ENCODE results near the gene TAS2R40.

DNA sequence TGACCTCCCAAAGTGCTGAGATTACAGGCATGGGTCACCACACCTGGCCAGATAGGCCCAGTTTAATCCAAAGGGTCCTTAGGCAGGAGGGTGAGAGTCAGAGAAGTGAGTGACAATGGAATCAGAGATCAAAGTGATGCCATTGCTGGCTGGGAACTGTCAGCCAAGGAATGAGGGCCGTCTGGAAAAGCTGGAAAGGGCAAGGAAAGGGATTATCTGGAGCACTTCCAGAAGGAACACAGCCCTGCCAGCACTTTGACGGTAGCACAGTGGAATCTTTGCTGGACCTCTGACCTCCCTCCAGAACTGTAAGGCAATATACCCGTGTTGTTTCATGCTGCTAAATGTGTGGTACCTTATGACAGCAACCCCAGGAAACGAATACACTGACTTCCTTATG lies 11.3 kb upstream of the TAS2R40 start:
- TF ChIP-seq, protein P1, sequence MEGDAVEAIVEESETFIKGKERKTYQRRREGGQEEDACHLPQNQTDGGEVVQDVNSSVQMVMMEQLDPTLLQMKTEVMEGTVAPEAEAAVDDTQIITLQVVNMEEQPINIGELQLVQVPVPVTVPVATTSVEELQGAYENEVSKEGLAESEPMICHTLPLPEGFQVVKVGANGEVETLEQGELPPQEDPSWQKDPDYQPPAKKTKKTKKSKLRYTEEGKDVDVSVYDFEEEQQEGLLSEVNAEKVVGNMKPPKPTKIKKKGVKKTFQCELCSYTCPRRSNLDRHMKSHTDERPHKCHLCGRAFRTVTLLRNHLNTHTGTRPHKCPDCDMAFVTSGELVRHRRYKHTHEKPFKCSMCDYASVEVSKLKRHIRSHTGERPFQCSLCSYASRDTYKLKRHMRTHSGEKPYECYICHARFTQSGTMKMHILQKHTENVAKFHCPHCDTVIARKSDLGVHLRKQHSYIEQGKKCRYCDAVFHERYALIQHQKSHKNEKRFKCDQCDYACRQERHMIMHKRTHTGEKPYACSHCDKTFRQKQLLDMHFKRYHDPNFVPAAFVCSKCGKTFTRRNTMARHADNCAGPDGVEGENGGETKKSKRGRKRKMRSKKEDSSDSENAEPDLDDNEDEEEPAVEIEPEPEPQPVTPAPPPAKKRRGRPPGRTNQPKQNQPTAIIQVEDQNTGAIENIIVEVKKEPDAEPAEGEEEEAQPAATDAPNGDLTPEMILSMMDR (conservative IDR thresholded peaks at IDR 0.05; ENCODE audit: low read depth, low read length) = no peak
- TF ChIP-seq EZH2 (IDR thresholded peaks at IDR 0.05; ENCODE audit: low read length, unreplicated experiment) = no peak
- TF ChIP-seq EZH2phosphoT487 (IDR thresholded peaks at IDR 0.05; ENCODE audit: borderline replicate concordance, low read length) = no peak

All from PC-3 (cell line).